Measurements from ENCODE around the gene ADAMTS4. TPM values are rescaled to one million over a fixed set of nuclear protein-coding genes. Genes with fewer than 3 reads are reported as not detected.

ADAMTS4 gene
- total and polyA plus RNA-seq, 2 donors, result 0.61 to 3.0 TPM

GRCh38 chr1:161164901-161165610 lies 33.8 kb downstream of the ADAMTS4 start:
- Histone ChIP-seq H3K4me1 (ENCODE audit: control insufficient read depth in 2 of 2, insufficient read depth in 2 of 2, low read length in 2 of 2) (peaks cover 16 to 27% of the 10 kb centered on the region in 2 donors), H3K27ac (ENCODE audit: low read depth in 1 of 2, low read length in 1 of 2) (peak overlapping the region in 1 of 2 donors; percentile 95), H3K9me3 (ENCODE audit: control insufficient read depth in 2 of 2, insufficient read depth in 1 of 2, low read length in 1 of 2) (no peaks in the 10 kb centered on the region), H3K27me3 (ENCODE audit: control insufficient read depth in 2 of 2, insufficient read depth in 1 of 2, low read length in 1 of 2) (no peaks in the 10 kb centered on the region), H3K4me3 (ENCODE audit: low read length in 2 of 2) (peak overlapping the region; percentile 62 to 79), H3K36me3 (ENCODE audit: control insufficient read depth in 2 of 2, insufficient read depth in 2 of 2, low read length in 1 of 2) (peaks cover 34 to 40% of the 10 kb centered on the region in 2 donors)
- no peak for DNase-seq (ENCODE audit: low read depth in 6 of 9, low spot score in 9 of 9)
- WGBS, result 80% methylated on average over 14 of the region's 14 CpGs

- 97% methylated on average over 5 of the region's 5 CpGs for WGBS
- Histone ChIP-seq H3K4me1 (ENCODE audit: control insufficient read depth in 2 of 2, insufficient read depth in 2 of 2, low read length in 2 of 2) (peaks cover 20 to 34% of the 10 kb centered on the region in 2 donors), H3K27ac (ENCODE audit: low read depth in 1 of 2, low read length in 1 of 2) (no peak overlapping the region)
These were observed 35.1 kb downstream of the ADAMTS4 start for GRCh38 chr1:161163793-161164192.

GRCh38 chr1:161162806-161163205 lies 36.0 kb downstream of the ADAMTS4 start:
- H3K9me3 ChIP-seq (ENCODE audit: control insufficient read depth in 2 of 2, insufficient read depth in 1 of 2, low read length in 1 of 2), result no peaks in the 10 kb centered on the region
- no peak overlapping the region for H3K27ac ChIP-seq (ENCODE audit: low read depth in 1 of 2, low read length in 1 of 2)
- peaks cover 39% of the 10 kb centered on the region in 2 donors for H3K36me3 ChIP-seq (ENCODE audit: control insufficient read depth in 2 of 2, insufficient read depth in 2 of 2, low read length in 1 of 2)
- WGBS, result 97% methylated on average over 10 of the region's 10 CpGs
- peaks cover 20 to 39% of the 10 kb centered on the region in 2 donors for H3K4me1 ChIP-seq (ENCODE audit: control insufficient read depth in 2 of 2, insufficient read depth in 2 of 2, low read length in 2 of 2)
- no peak overlapping the region for H3K4me3 ChIP-seq (ENCODE audit: low read length in 2 of 2)
- no peaks in the 10 kb centered on the region for H3K27me3 ChIP-seq (ENCODE audit: control insufficient read depth in 2 of 2, insufficient read depth in 1 of 2, low read length in 1 of 2)
- DNase-seq (ENCODE audit: low read depth in 6 of 9, low spot score in 9 of 9), result no peak

More at GRCh38 chr1:161163793-161164192, 35.1 kb downstream of the ADAMTS4 start:
- H3K9me3 ChIP-seq (ENCODE audit: control insufficient read depth in 2 of 2, insufficient read depth in 1 of 2, low read length in 1 of 2), result no peaks in the 10 kb centered on the region
- H3K27me3 ChIP-seq (ENCODE audit: control insufficient read depth in 2 of 2, insufficient read depth in 1 of 2, low read length in 1 of 2), result no peaks in the 10 kb centered on the region
- H3K36me3 ChIP-seq (ENCODE audit: control insufficient read depth in 2 of 2, insufficient read depth in 2 of 2, low read length in 1 of 2), result peaks cover 29 to 32% of the 10 kb centered on the region in 2 donors
- no peak for DNase-seq (ENCODE audit: low read depth in 6 of 9, low spot score in 9 of 9)
- H3K4me3 ChIP-seq (ENCODE audit: low read length in 2 of 2), result no peak overlapping the region

GRCh38 chr1:161162052-161162451 lies 36.8 kb downstream of the ADAMTS4 start:
- DNase-seq (ENCODE audit: low read depth in 6 of 9, low spot score in 9 of 9), result no peak
- WGBS, result 95% methylated on average over 7 of the region's 7 CpGs
- no peaks in the 10 kb centered on the region for H3K9me3 ChIP-seq (ENCODE audit: control insufficient read depth in 2 of 2, insufficient read depth in 1 of 2, low read length in 1 of 2)
- peaks cover 42 to 46% of the 10 kb centered on the region in 2 donors for H3K36me3 ChIP-seq (ENCODE audit: control insufficient read depth in 2 of 2, insufficient read depth in 2 of 2, low read length in 1 of 2)
- no peaks in the 10 kb centered on the region for H3K27me3 ChIP-seq (ENCODE audit: control insufficient read depth in 2 of 2, insufficient read depth in 1 of 2, low read length in 1 of 2)
- H3K27ac ChIP-seq (ENCODE audit: low read depth in 1 of 2, low read length in 1 of 2), result no peak overlapping the region
- H3K4me1 ChIP-seq (ENCODE audit: control insufficient read depth in 2 of 2, insufficient read depth in 2 of 2, low read length in 2 of 2), result peaks cover 17 to 36% of the 10 kb centered on the region in 2 donors
- H3K4me3 ChIP-seq (ENCODE audit: low read length in 2 of 2), result no peak overlapping the region

- H3K4me3 ChIP-seq (ENCODE audit: low read length in 2 of 2), result no peak overlapping the region
- 98% methylated on average over 5 of the region's 5 CpGs for WGBS
- no peaks in the 10 kb centered on the region for H3K9me3 ChIP-seq (ENCODE audit: control insufficient read depth in 2 of 2, insufficient read depth in 1 of 2, low read length in 1 of 2)
- DNase-seq (ENCODE audit: low read depth in 6 of 9, low spot score in 9 of 9), result no peak
- H3K27ac ChIP-seq (ENCODE audit: low read depth in 1 of 2, low read length in 1 of 2), result no peak overlapping the region
- H3K36me3 ChIP-seq (ENCODE audit: control insufficient read depth in 2 of 2, insufficient read depth in 2 of 2, low read length in 1 of 2), result peaks cover 45 to 50% of the 10 kb centered on the region in 2 donors
- peaks cover 13 to 32% of the 10 kb centered on the region in 2 donors for H3K4me1 ChIP-seq (ENCODE audit: control insufficient read depth in 2 of 2, insufficient read depth in 2 of 2, low read length in 2 of 2)
- H3K27me3 ChIP-seq (ENCODE audit: control insufficient read depth in 2 of 2, insufficient read depth in 1 of 2, low read length in 1 of 2), result no peaks in the 10 kb centered on the region
These were observed 37.2 kb downstream of the ADAMTS4 start for GRCh38 chr1:161161652-161162051.

- 97% methylated on average over 22 of the region's 22 CpGs for WGBS
- Histone ChIP-seq H3K27me3 (ENCODE audit: control insufficient read depth in 2 of 2, insufficient read depth in 1 of 2, low read length in 1 of 2) (no peaks in the 10 kb centered on the region), H3K9me3 (ENCODE audit: control insufficient read depth in 2 of 2, insufficient read depth in 1 of 2, low read length in 1 of 2) (no peaks in the 10 kb centered on the region), H3K4me1 (ENCODE audit: control insufficient read depth in 2 of 2, insufficient read depth in 2 of 2, low read length in 2 of 2) (peaks cover 12 to 27% of the 10 kb centered on the region in 2 donors), H3K4me3 (ENCODE audit: low read length in 2 of 2) (no peak overlapping the region), H3K27ac (ENCODE audit: low read depth in 1 of 2, low read length in 1 of 2) (no peak overlapping the region), H3K36me3 (ENCODE audit: control insufficient read depth in 2 of 2, insufficient read depth in 2 of 2, low read length in 1 of 2) (peaks cover 47 to 50% of the 10 kb centered on the region in 2 donors)
- no peak for DNase-seq (ENCODE audit: low read depth in 6 of 9, low spot score in 9 of 9)
These were observed 38.1 kb downstream of the ADAMTS4 start for GRCh38 chr1:161160671-161161145.

- Histone ChIP-seq H3K4me1 (ENCODE audit: control insufficient read depth in 2 of 2, insufficient read depth in 2 of 2, low read length in 2 of 2) (peaks cover 9 to 22% of the 10 kb centered on the region in 2 donors), H3K4me3 (ENCODE audit: low read length in 2 of 2) (peak overlapping the region; percentile 93 to 99), H3K9me3 (ENCODE audit: control insufficient read depth in 2 of 2, insufficient read depth in 1 of 2, low read length in 1 of 2) (no peaks in the 10 kb centered on the region), H3K27me3 (ENCODE audit: control insufficient read depth in 2 of 2, insufficient read depth in 1 of 2, low read length in 1 of 2) (no peaks in the 10 kb centered on the region), H3K27ac (ENCODE audit: low read depth in 1 of 2, low read length in 1 of 2) (peak overlapping the region in 1 of 2 donors; percentile 84), H3K36me3 (ENCODE audit: control insufficient read depth in 2 of 2, insufficient read depth in 2 of 2, low read length in 1 of 2) (peaks cover 45 to 48% of the 10 kb centered on the region in 2 donors)
- no peak for DNase-seq (ENCODE audit: low read depth in 6 of 9, low spot score in 9 of 9)
- 19% methylated on average over 11 of the region's 11 CpGs for WGBS
These were observed 39.0 kb downstream of the ADAMTS4 start for GRCh38 chr1:161159913-161160243.

GRCh38 chr1:161159087-161159912 lies 39.6 kb downstream of the ADAMTS4 start, which contains the start of gene USP21:
Gene USP21 (plus strand): TSS chr1:161159500. CDS start chr1:161160641, 1,141 bp downstream.
- Histone ChIP-seq H3K36me3 (ENCODE audit: control insufficient read depth in 2 of 2, insufficient read depth in 2 of 2, low read length in 1 of 2) (peaks cover 41 to 47% of the 10 kb centered on the region in 2 donors), H3K4me1 (ENCODE audit: control insufficient read depth in 2 of 2, insufficient read depth in 2 of 2, low read length in 2 of 2) (peaks cover 13 to 27% of the 10 kb centered on the region in 2 donors), H3K9me3 (ENCODE audit: control insufficient read depth in 2 of 2, insufficient read depth in 1 of 2, low read length in 1 of 2) (no peaks in the 10 kb centered on the region), H3K27ac (ENCODE audit: low read depth in 1 of 2, low read length in 1 of 2) (peak within 1 kb of the TSS; percentile 56 to 84), H3K27me3 (ENCODE audit: control insufficient read depth in 2 of 2, insufficient read depth in 1 of 2, low read length in 1 of 2) (no peaks in the 10 kb centered on the region), H3K4me3 (ENCODE audit: low read length in 2 of 2) (peak within 1 kb of the TSS; percentile 93 to 99)
- peak; percentile 78 to 96 (median 89) for DNase-seq (ENCODE audit: low read depth in 6 of 9, low spot score in 9 of 9)
- 5% methylated on average over 60 of the region's 60 CpGs for WGBS

All from thymus (tissue), 11 donors.